GM12878 (cell line): ENCODE results near the gene CD38. TPM values are rescaled to one million over a fixed set of nuclear protein-coding genes. Genes with fewer than 3 reads are reported as not detected.

Source experiments
- JUND ChIP-seq: IDR thresholded peaks from 2 replicates; pipeline ENCODE4 v1.6.1; 2012; ENCODE audit warnings: low read depth, mild to moderate bottlenecking, low read length, improper control_type of control experiment, moderate library complexity
- ZBTB11 ChIP-seq: fragments of 450-650 bp; formaldehyde crosslinking; IDR thresholded peaks from 2 replicates; pipeline ENCODE4 v1.5.0; 2022; ENCODE audit warnings: mild to moderate bottlenecking, missing genetic modification characterization
- polyA plus RNA-seq, 11 experiments: library from polyadenylated mRNA; depleted of rRNA in 4 of 11; unstranded in 6 of 11; stranded (reverse) in 5 of 11; fragments of >200 nt; fragmentation: Nextera tagmentation in 4 of 11; fragmentation: Illumina TruSeq in 1 of 11; extraction: Ambion mirVana in 4 of 11; extraction: Trizol in 1 of 11; gene quantifications; 1 replicate in 1 of 11; 2 replicates in 10 of 11; pipeline versions ENCODE4 v1.2.1 to v1.2.3, GENCODE V29; 2011 to 2016; ENCODE audit warnings: inconsistent platforms in 2 of 11, missing spikeins in 2 of 11, low read depth in 1 of 11
- total RNA-seq, 4 experiments: library from RNA; depleted of rRNA in 3 of 4; stranded (reverse); fragments of >200 nt in 3 of 4; fragmentation: Illumina TruSeq in 1 of 4; extraction: Trizol in 1 of 4; gene quantifications; 2 replicates each; pipeline versions ENCODE4 v1.2.1 to v1.2.3, GENCODE V29; 2013 to 2021
- TF ChIP-seq, protein P1 (sequence below): IDR thresholded peaks from 2 replicates; pipeline ENCODE4 v1.6.1; 2012; ENCODE audit warnings: improper control_type of control experiment, low read depth, low read length; ENCODE audit not compliant: insufficient replicate concordance

The CD38 gene
- total and polyA plus RNA-seq, 10 of the 15 experiments (the other 5 are each of a cell fraction or from before 2014, with no cell fraction given), result 3.5 to 39.8 (median 12.7) TPM

DNA sequence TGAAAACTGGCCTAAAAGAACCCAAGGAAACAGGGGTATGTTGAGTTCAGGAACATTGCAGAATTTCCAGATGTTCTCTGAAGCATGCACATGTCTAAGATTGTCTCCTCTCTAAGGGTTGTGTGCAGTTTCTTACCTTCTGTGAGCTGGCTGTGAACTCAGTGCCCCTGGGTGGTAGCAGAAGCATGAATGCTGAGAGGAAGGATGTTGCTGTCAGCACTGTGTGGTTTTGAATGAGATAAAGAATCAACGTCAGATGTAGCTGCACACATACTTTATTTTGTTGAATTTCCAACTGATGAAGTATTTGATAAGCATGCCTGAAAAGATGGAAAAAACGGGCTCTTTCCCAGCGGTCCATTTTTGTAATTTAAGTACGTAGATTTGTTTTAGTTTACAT is 23.8 kb upstream of the CD38 start (continued):
- TF ChIP-seq, protein P1, sequence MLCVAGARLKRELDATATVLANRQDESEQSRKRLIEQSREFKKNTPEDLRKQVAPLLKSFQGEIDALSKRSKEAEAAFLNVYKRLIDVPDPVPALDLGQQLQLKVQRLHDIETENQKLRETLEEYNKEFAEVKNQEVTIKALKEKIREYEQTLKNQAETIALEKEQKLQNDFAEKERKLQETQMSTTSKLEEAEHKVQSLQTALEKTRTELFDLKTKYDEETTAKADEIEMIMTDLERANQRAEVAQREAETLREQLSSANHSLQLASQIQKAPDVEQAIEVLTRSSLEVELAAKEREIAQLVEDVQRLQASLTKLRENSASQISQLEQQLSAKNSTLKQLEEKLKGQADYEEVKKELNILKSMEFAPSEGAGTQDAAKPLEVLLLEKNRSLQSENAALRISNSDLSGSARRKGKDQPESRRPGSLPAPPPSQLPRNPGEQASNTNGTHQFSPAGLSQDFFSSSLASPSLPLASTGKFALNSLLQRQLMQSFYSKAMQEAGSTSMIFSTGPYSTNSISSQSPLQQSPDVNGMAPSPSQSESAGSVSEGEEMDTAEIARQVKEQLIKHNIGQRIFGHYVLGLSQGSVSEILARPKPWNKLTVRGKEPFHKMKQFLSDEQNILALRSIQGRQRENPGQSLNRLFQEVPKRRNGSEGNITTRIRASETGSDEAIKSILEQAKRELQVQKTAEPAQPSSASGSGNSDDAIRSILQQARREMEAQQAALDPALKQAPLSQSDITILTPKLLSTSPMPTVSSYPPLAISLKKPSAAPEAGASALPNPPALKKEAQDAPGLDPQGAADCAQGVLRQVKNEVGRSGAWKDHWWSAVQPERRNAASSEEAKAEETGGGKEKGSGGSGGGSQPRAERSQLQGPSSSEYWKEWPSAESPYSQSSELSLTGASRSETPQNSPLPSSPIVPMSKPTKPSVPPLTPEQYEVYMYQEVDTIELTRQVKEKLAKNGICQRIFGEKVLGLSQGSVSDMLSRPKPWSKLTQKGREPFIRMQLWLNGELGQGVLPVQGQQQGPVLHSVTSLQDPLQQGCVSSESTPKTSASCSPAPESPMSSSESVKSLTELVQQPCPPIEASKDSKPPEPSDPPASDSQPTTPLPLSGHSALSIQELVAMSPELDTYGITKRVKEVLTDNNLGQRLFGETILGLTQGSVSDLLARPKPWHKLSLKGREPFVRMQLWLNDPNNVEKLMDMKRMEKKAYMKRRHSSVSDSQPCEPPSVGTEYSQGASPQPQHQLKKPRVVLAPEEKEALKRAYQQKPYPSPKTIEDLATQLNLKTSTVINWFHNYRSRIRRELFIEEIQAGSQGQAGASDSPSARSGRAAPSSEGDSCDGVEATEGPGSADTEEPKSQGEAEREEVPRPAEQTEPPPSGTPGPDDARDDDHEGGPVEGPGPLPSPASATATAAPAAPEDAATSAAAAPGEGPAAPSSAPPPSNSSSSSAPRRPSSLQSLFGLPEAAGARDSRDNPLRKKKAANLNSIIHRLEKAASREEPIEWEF, result no peak
- TF ChIP-seq ZBTB11 (no peak), JUND (no peak)
